Esophagus squamous epithelium (tissue), 4 donors: ENCODE results near the gene TEC.
"Not testable (repeated sequence)": the region's sequence is repeated elsewhere in the genome, so short reads cannot be mapped to it uniquely, and the experiment has no call there.

Experiments used
- POLR2A ChIP-seq, 4 donors: fragments of 450-650 bp; IDR thresholded peaks; one replicate each; pipeline ENCODE4 v1.6.1; 2017; ENCODE audit warnings: antibody characterized with exemption in 4 of 4, mild to moderate bottlenecking in 4 of 4, moderate library complexity in 3 of 4
- TF ChIP-seq, protein P1 (sequence below), 6 experiments: fragments of 450-650 bp in 4 of 6; fragments of 200-600 bp in 2 of 6; sonication (generic) in 2 of 6; IDR thresholded peaks; one replicate each; pipeline ENCODE4 v1.5.1; 2016 to 2019; ENCODE audit warnings: antibody characterized with exemption in 6 of 6, mild to moderate bottlenecking in 4 of 6, moderate library complexity in 4 of 6

GRCh38 chr4:48286060-48286459, 16.4 kb upstream of the TEC start:
- TF ChIP-seq POLR2A (IDR thresholded peaks at IDR 0.05), result not testable (repeated sequence)
- TF ChIP-seq, protein P1, sequence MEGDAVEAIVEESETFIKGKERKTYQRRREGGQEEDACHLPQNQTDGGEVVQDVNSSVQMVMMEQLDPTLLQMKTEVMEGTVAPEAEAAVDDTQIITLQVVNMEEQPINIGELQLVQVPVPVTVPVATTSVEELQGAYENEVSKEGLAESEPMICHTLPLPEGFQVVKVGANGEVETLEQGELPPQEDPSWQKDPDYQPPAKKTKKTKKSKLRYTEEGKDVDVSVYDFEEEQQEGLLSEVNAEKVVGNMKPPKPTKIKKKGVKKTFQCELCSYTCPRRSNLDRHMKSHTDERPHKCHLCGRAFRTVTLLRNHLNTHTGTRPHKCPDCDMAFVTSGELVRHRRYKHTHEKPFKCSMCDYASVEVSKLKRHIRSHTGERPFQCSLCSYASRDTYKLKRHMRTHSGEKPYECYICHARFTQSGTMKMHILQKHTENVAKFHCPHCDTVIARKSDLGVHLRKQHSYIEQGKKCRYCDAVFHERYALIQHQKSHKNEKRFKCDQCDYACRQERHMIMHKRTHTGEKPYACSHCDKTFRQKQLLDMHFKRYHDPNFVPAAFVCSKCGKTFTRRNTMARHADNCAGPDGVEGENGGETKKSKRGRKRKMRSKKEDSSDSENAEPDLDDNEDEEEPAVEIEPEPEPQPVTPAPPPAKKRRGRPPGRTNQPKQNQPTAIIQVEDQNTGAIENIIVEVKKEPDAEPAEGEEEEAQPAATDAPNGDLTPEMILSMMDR (IDR thresholded peaks at IDR 0.05), result not testable (repeated sequence)
